IMR-90 (cell line): ENCODE data around the gene ADPRHL1. TPM values are rescaled to one million over a fixed set of nuclear protein-coding genes. Genes with fewer than 3 reads are reported as not detected.

ENCODE experiments used
- ATAC-seq: fragments of 200-7000 bp; cut with Tn5 transposase; 2 replicates; pipeline ENCODE4 v1.9.1; 2020; ENCODE audit warnings: low read depth, mild to moderate bottlenecking, moderate library complexity
- BruUV-seq: library from RNA; stranded (reverse); fragments of 400-500 nt; replicated peaks from 2 replicates; lab custom pipeline; 2021; lab: Mats Ljungman, UMichigan
- CTCF ChIA-PET: fragments of 300-600 bp; formaldehyde crosslinking; extraction: SDS; loops from one replicate; lab custom pipeline; 2021; ENCODE audit warnings: antibody characterized with exemption; lab: Yijun Ruan, JAX
- POLR2A ChIA-PET: fragments of 300-600 bp; sonication (Branson Sonifier 250); formaldehyde crosslinking; loops from one replicate; lab custom pipeline; 2022; ENCODE audit warnings: antibody characterized with exemption; ENCODE audit not compliant: unreplicated experiment; lab: Charles Lee
- DNase-seq: peaks from one replicate; pipeline ENCODE4 v3.0.0; 2013
- H2AFZ ChIP-seq: replicated peaks from 2 replicates; pipeline ENCODE3; 2013; ENCODE audit warnings: low read length, mild to moderate bottlenecking; ENCODE audit not compliant: poor library complexity
- H2AK5ac ChIP-seq: 2 replicates; pipeline ENCODE4 v1.6.1; 2013; ENCODE audit warnings: low read depth, low read length, inconsistent platforms
- H2AK9ac ChIP-seq: replicated peaks from 2 replicates; pipeline ENCODE3; 2013; ENCODE audit warnings: mild to moderate bottlenecking, low read depth, low read length, moderate library complexity; ENCODE audit not compliant: poor library complexity
- H2BK120ac ChIP-seq: 2 replicates; pipeline ENCODE4 v1.6.1; 2013; ENCODE audit warnings: low read depth, low read length, inconsistent platforms
- H2BK15ac ChIP-seq: 3 replicates; pipeline ENCODE4 v1.6.1; 2013; ENCODE audit warnings: low read depth, low read length, inconsistent platforms
- H2BK20ac ChIP-seq: 2 replicates; pipeline ENCODE4 v1.6.1; 2013; ENCODE audit warnings: low read depth, mild to moderate bottlenecking, inconsistent platforms, low read length, moderate library complexity
- H2BK5ac ChIP-seq: 2 replicates; pipeline ENCODE4 v1.6.1; 2013; ENCODE audit warnings: mild to moderate bottlenecking, low read depth, low read length, inconsistent platforms; ENCODE audit not compliant: poor library complexity, severe bottlenecking
- H3K14ac ChIP-seq: replicated peaks from 2 replicates; pipeline ENCODE4 v1.6.1; 2013; ENCODE audit warnings: low read depth, low read length, inconsistent platforms
- H3K18ac ChIP-seq: 2 replicates; pipeline ENCODE4 v1.6.1; 2013; ENCODE audit warnings: low read depth, low read length, control low read depth
- H3K23ac ChIP-seq: 2 replicates; pipeline ENCODE4 v1.6.1; 2013; ENCODE audit warnings: low read depth, low read length, inconsistent platforms
- H3K27ac ChIP-seq: 2 replicates; pipeline ENCODE4 v1.5.1; 2013; ENCODE audit warnings: mild to moderate bottlenecking, control low read depth, low read length; ENCODE audit not compliant: insufficient read depth
- H3K27me3 ChIP-seq: 2 replicates; pipeline ENCODE4 v1.6.1; 2013; ENCODE audit warnings: low read length; ENCODE audit not compliant: control insufficient read depth, insufficient read depth
- H3K36me3 ChIP-seq: 2 replicates; pipeline ENCODE4 v1.6.1; 2013; ENCODE audit warnings: low read length, mixed read lengths; ENCODE audit not compliant: control insufficient read depth, insufficient read depth
- H3K4ac ChIP-seq: 2 replicates; pipeline ENCODE4 v1.6.1; 2013; ENCODE audit warnings: low read depth, low read length, inconsistent platforms
- H3K4me1 ChIP-seq: 2 replicates; pipeline ENCODE4 v1.6.1; 2013; ENCODE audit warnings: low read length, mixed read lengths; ENCODE audit not compliant: control insufficient read depth, insufficient read depth
- H3K4me2 ChIP-seq: 2 replicates; pipeline ENCODE4 v1.6.1; 2013; ENCODE audit warnings: low read depth, mild to moderate bottlenecking, control low read depth, low read length, moderate library complexity
- H3K4me3 ChIP-seq: 2 replicates; pipeline ENCODE4 v1.5.1; 2013; ENCODE audit warnings: low read depth, mild to moderate bottlenecking, control low read depth, low read length, moderate library complexity; ENCODE audit not compliant: insufficient read depth
- H3K56ac ChIP-seq: 2 replicates; pipeline ENCODE4 v1.6.1; 2013; ENCODE audit warnings: low read length, inconsistent platforms; ENCODE audit not compliant: insufficient read depth; ENCODE audit errors: extremely low read depth
- H3K79me1 ChIP-seq, 2 experiments: 2 replicates each; pipeline ENCODE4 v1.6.1; 2013; ENCODE audit warnings: low read length in 2 of 2, inconsistent platforms in 1 of 2, low read depth in 1 of 2
- H3K9ac ChIP-seq: 2 replicates; pipeline ENCODE4 v1.6.1; 2013; ENCODE audit warnings: low read depth, low read length, control low read depth
- H3K9me1 ChIP-seq: 2 replicates; pipeline ENCODE4 v1.6.1; 2013; ENCODE audit warnings: low read length, inconsistent platforms; ENCODE audit not compliant: insufficient read depth
- H3K9me3 ChIP-seq: 2 replicates; pipeline ENCODE4 v1.6.1; 2013; ENCODE audit warnings: low read length; ENCODE audit not compliant: control insufficient read depth, insufficient read depth
- H4K20me1 ChIP-seq: 2 replicates; pipeline ENCODE4 v1.6.1; 2013; ENCODE audit warnings: low read length, inconsistent platforms; ENCODE audit not compliant: insufficient read depth
- H4K5ac ChIP-seq: 2 replicates; pipeline ENCODE4 v1.6.1; 2013; ENCODE audit warnings: mild to moderate bottlenecking, low read depth, low read length, control low read depth
- H4K8ac ChIP-seq, 2 experiments: 2 replicates each; pipeline ENCODE4 v1.6.1; 2013; ENCODE audit warnings: low read depth in 2 of 2, low read length in 2 of 2, control low read depth in 1 of 2, inconsistent platforms in 1 of 2
- H4K91ac ChIP-seq: 2 replicates; pipeline ENCODE4 v1.6.1; 2013; ENCODE audit warnings: low read depth, low read length, inconsistent platforms; ENCODE audit not compliant: insufficient read depth
- BHLHE40 ChIP-seq: fragments of 150-350 bp; IDR thresholded peaks from 2 replicates; pipeline ENCODE4 v1.6.1; 2016; ENCODE audit warnings: mild to moderate bottlenecking, low read depth, low read length
- CHD1 ChIP-seq: IDR thresholded peaks from 2 replicates; pipeline ENCODE4 v1.6.1; 2012; ENCODE audit warnings: low read depth, low read length, improper control_type of control experiment
- ELK1 ChIP-seq: fragments of 150-350 bp; IDR thresholded peaks from 2 replicates; pipeline ENCODE4 v1.6.1; 2016; ENCODE audit warnings: low read depth, mild to moderate bottlenecking, low read length, moderate library complexity, borderline replicate concordance
- FOS ChIP-seq: fragments of 150-350 bp; IDR thresholded peaks from 2 replicates; pipeline ENCODE4 v1.6.1; 2016; ENCODE audit warnings: low read depth, low read length
- MAFK ChIP-seq: IDR thresholded peaks from 2 replicates; pipeline ENCODE4 v1.6.1; 2012; ENCODE audit warnings: low read depth, low read length, improper control_type of control experiment
- MAZ ChIP-seq: IDR thresholded peaks from 2 replicates; pipeline ENCODE4 v1.6.1; 2012; ENCODE audit warnings: low read depth, mild to moderate bottlenecking, low read length, improper control_type of control experiment, moderate library complexity, borderline replicate concordance
- NFE2L2 ChIP-seq: fragments of 150-350 bp; IDR thresholded peaks from 2 replicates; pipeline ENCODE4 v1.6.1; 2016; ENCODE audit warnings: low read depth, mild to moderate bottlenecking, low read length
- RCOR1 ChIP-seq: IDR thresholded peaks from 2 replicates; pipeline ENCODE4 v1.6.1; 2012; ENCODE audit warnings: mild to moderate bottlenecking, low read length, improper control_type of control experiment; ENCODE audit not compliant: insufficient replicate concordance
- RFX5 ChIP-seq: IDR thresholded peaks from 2 replicates; pipeline ENCODE4 v1.8.0; 2012; ENCODE audit warnings: low read depth, mild to moderate bottlenecking, low read length, moderate library complexity
- SMC3 ChIP-seq: fragments of 150-350 bp; IDR thresholded peaks from 2 replicates; pipeline ENCODE4 v1.6.1; 2016; ENCODE audit warnings: low read depth, mild to moderate bottlenecking, antibody characterized with exemption, low read length, moderate library complexity
- WGBS, 2 experiments: methylation state at CpG; one replicate each; pipeline versions ENCODE4 v1.1.5 to v1.1.7; 2013; ENCODE audit warnings: missing lambda C conversion rate in 2 of 2; ENCODE audit not compliant: insufficient read length in 1 of 2; ENCODE audit errors: extremely low coverage in 2 of 2; 5-methylcytosine and 5-hydroxymethylcytosine counted together
- dilution Hi-C: fragments of 300-500 bp; cut with HindIII; formaldehyde crosslinking; loops from one replicate; pipeline ENCODE4 v1.14.3; 2018; ENCODE audit warnings: low sequenced_read_pairs; ENCODE audit not compliant: unreplicated experiment
- in situ Hi-C: fragments of 300-500 bp; cut with MboI; formaldehyde crosslinking; loops from 3 replicates; pipeline ENCODE4 v1.14.3; 2019; ENCODE audit warnings: low sequenced_read_pairs, inconsistent platforms, mixed read lengths
- intact Hi-C: fragments of 100-400 bp; cut with micrococcal nuclease; formaldehyde crosslinking; loops from 2 replicates; pipeline ENCODE4 v1.10.0; 2022
- polyA plus RNA-seq, 3 experiments: library from polyadenylated mRNA; depleted of rRNA; stranded (reverse); fragments of >200 nt; gene quantifications; 2 replicates each; pipeline ENCODE4 v1.2.3, GENCODE V29; 2012; ENCODE audit warnings: low replicate concordance in 1 of 3
- total RNA-seq: library from RNA; depleted of rRNA; stranded (reverse); fragments of >200 nt; gene quantifications from 2 replicates; pipeline ENCODE4 v1.2.3, GENCODE V29; 2012

The ADPRHL1 gene
- total and polyA plus RNA-seq, 2 of the 4 experiments (the other 2 are of a cell fraction) = 0.36 to 0.67 TPM

- CTCF ChIA-PET = no interaction called here
- dilution Hi-C loops (no loop called here), in situ Hi-C loops (no loop called here), intact Hi-C loops (no loop called here)
- Histone ChIP-seq H3K9me1 (no peaks in the 10 kb centered on the region), H4K20me1 (no peaks in the 10 kb centered on the region), H2AK5ac (no peak overlapping the region), H2AFZ (no peak overlapping the region), H4K91ac (no peak overlapping the region), H3K9me3 (peaks cover 7% of the 10 kb centered on the region), H3K23ac (no peak overlapping the region), H3K4me2 (no peak overlapping the region), H3K9ac (no peak overlapping the region), H2AK9ac (no peak overlapping the region), H4K5ac (no peak overlapping the region), H3K36me3 (no peaks in the 10 kb centered on the region), H3K27ac (no peak overlapping the region), H3K27me3 (peaks cover 3% of the 10 kb centered on the region; the same call in 1 of the 2 replicates), H2BK5ac (no peak overlapping the region), H4K8ac (no peak overlapping the region), H3K4ac (no peak overlapping the region), H3K79me1 (no peaks in the 10 kb centered on the region), H3K14ac (no peak overlapping the region), H3K56ac (no peak overlapping the region), H2BK20ac (no peak overlapping the region), H2BK15ac (no peak overlapping the region), H3K4me3 (no peak overlapping the region), H3K4me1 (no peaks in the 10 kb centered on the region; the same call in 1 of the 2 replicates), H3K18ac (no peak overlapping the region), H2BK120ac (no peak overlapping the region)
- WGBS, 2 experiments = 100% methylated on average over 1 of the region's 20 CpGs; no CpG with 5 or more reads in 1 of the 2 experiments
- ATAC-seq (no peak), DNase-seq (no peak)
- TF ChIP-seq CHD1 (no peak), SMC3 (no peak), ELK1 (no peak), FOS (no peak), MAFK (no peak), MAZ (no peak), RFX5 (no peak), BHLHE40 (no peak), NFE2L2 (no peak), RCOR1 (no peak)
- BruUV-seq = no TSS peak
- POLR2A ChIA-PET = no interaction called here
Measured at GRCh38 chr13:113350938-113351335, 102.4 kb downstream of the ADPRHL1 start.
